Muscle layer of duodenum (tissue), 2 donors: ENCODE measurements around the gene ARSK.
"Not testable (repeated sequence)": the region's sequence is repeated elsewhere in the genome, so short reads cannot be mapped to it uniquely, and the experiment has no call there.

Experiments used
- H3K27ac ChIP-seq: one replicate; pipeline ENCODE4 v1.7.0; 2013; ENCODE audit warnings: mild to moderate bottlenecking, low read length
- H3K27me3 ChIP-seq: one replicate; pipeline ENCODE4 v1.7.0; 2013; ENCODE audit warnings: low read depth, mild to moderate bottlenecking, control low read depth, low read length
- H3K36me3 ChIP-seq, 2 donors: one replicate each; pipeline ENCODE4 v1.7.0; 2013; ENCODE audit warnings: low read length in 2 of 2, control low read depth in 1 of 2, mild to moderate bottlenecking in 1 of 2; ENCODE audit not compliant: insufficient read depth in 2 of 2, control insufficient read depth in 1 of 2
- H3K4me1 ChIP-seq, 2 donors: one replicate each; pipeline ENCODE4 v1.7.0; 2013; ENCODE audit warnings: low read length in 2 of 2, mild to moderate bottlenecking in 2 of 2, control low read depth in 1 of 2, moderate library complexity in 1 of 2; ENCODE audit not compliant: insufficient read depth in 2 of 2, control insufficient read depth in 1 of 2
- H3K4me3 ChIP-seq, 2 donors: one replicate each; pipeline ENCODE4 v1.7.0; 2013; ENCODE audit warnings: low read length in 2 of 2, low read depth in 1 of 2, mild to moderate bottlenecking in 1 of 2
- H3K9me3 ChIP-seq, 2 donors: one replicate each; pipeline ENCODE4 v1.7.0; 2013; ENCODE audit warnings: low read length in 2 of 2, control low read depth in 1 of 2, mild to moderate bottlenecking in 1 of 2; ENCODE audit not compliant: control insufficient read depth in 1 of 2
- donor health status: healthy.

Gene ARSK

GRCh38 chr5:95621839-95622629 lies 67.1 kb downstream of the ARSK start:
- Histone ChIP-seq H3K4me1 (peaks cover 4 to 8% of the 10 kb centered on the region in 2 donors), H3K4me3 (peak overlapping the region; percentile 30 to 73), H3K27me3 (peaks cover 4% of the 10 kb centered on the region), H3K36me3 (no peaks in the 10 kb centered on the region), H3K9me3 (no peaks in the 10 kb centered on the region), H3K27ac (no peak overlapping the region)

- no peaks in the 10 kb centered on the region for H3K36me3 ChIP-seq
- H3K4me3 ChIP-seq: no peak overlapping the region
- H3K4me1 ChIP-seq: peaks cover 4 to 8% of the 10 kb centered on the region in 2 donors
- H3K9me3 ChIP-seq: no peaks in the 10 kb centered on the region
- peaks cover 4% of the 10 kb centered on the region for H3K27me3 ChIP-seq
- no peak overlapping the region for H3K27ac ChIP-seq
These were observed 68.8 kb downstream of the ARSK start for GRCh38 chr5:95623706-95624105.

GRCh38 chr5:95624368-95624767 lies 69.5 kb downstream of the ARSK start:
- no peaks in the 10 kb centered on the region for H3K36me3 ChIP-seq
- no peaks in the 10 kb centered on the region for H3K27me3 ChIP-seq
- no peak overlapping the region for H3K27ac ChIP-seq
- peaks cover 4 to 6% of the 10 kb centered on the region in 2 donors for H3K4me1 ChIP-seq
- no peaks in the 10 kb centered on the region for H3K9me3 ChIP-seq
- no peak overlapping the region for H3K4me3 ChIP-seq

- no peaks in the 10 kb centered on the region for H3K9me3 ChIP-seq
- H3K4me1 ChIP-seq: no peaks in the 10 kb centered on the region
- H3K4me3 ChIP-seq: no peak overlapping the region
- no peaks in the 10 kb centered on the region for H3K27me3 ChIP-seq
- H3K27ac ChIP-seq: no peak overlapping the region
- H3K36me3 ChIP-seq: no peaks in the 10 kb centered on the region
These were observed 71.8 kb downstream of the ARSK start for GRCh38 chr5:95626701-95627100.

GRCh38 chr5:95627971-95628810 lies 73.3 kb downstream of the ARSK start:
- Histone ChIP-seq H3K4me1 (no peaks in the 10 kb centered on the region), H3K27me3 (no peaks in the 10 kb centered on the region), H3K4me3 (no peak overlapping the region), H3K36me3 (no peaks in the 10 kb centered on the region), H3K9me3 (no peaks in the 10 kb centered on the region), H3K27ac (no peak overlapping the region)

GRCh38 chr5:95628933-95629332 lies 74.0 kb downstream of the ARSK start:
- no peak overlapping the region for H3K27ac ChIP-seq
- H3K9me3 ChIP-seq: no peaks in the 10 kb centered on the region
- no peaks in the 10 kb centered on the region for H3K4me1 ChIP-seq
- H3K27me3 ChIP-seq: no peaks in the 10 kb centered on the region
- H3K36me3 ChIP-seq: no peaks in the 10 kb centered on the region
- no peak overlapping the region for H3K4me3 ChIP-seq

GRCh38 chr5:95630394-95630917 lies 75.6 kb downstream of the ARSK start:
- Histone ChIP-seq H3K4me3 (no peak overlapping the region), H3K4me1 (no peaks in the 10 kb centered on the region), H3K27me3 (no peaks in the 10 kb centered on the region), H3K36me3 (no peaks in the 10 kb centered on the region), H3K9me3 (no peaks in the 10 kb centered on the region), H3K27ac (no peak overlapping the region)

- Histone ChIP-seq H3K4me3 (no peak overlapping the region), H3K27me3 (no peaks in the 10 kb centered on the region), H3K27ac (no peak overlapping the region), H3K36me3 (no peaks in the 10 kb centered on the region), H3K4me1 (no peaks in the 10 kb centered on the region), H3K9me3 (no peaks in the 10 kb centered on the region)
These were observed 76.5 kb downstream of the ARSK start for GRCh38 chr5:95631255-95631958.

GRCh38 chr5:95631991-95632675 lies 77.2 kb downstream of the ARSK start:
- Histone ChIP-seq H3K27me3 (no peaks in the 10 kb centered on the region), H3K4me3 (no peak overlapping the region), H3K27ac (no peak overlapping the region), H3K4me1 (no peaks in the 10 kb centered on the region), H3K9me3 (no peaks in the 10 kb centered on the region), H3K36me3 (no peaks in the 10 kb centered on the region)

GRCh38 chr5:95632942-95633341 lies 78.0 kb downstream of the ARSK start:
- not testable (repeated sequence) for H3K27me3 ChIP-seq, H3K9me3 ChIP-seq, H3K27ac ChIP-seq, H3K4me3 ChIP-seq, H3K36me3 ChIP-seq, H3K4me1 ChIP-seq
